ENCODE measurements around the gene CDH4.

GRCh38 chr20:61629602-61630390 is 377.7 kb downstream of the CDH4 start:
- TF ChIP-seq SUZ12 (IDR thresholded peaks at IDR 0.05; ENCODE audit: low read length) (no peak), EP300 (IDR thresholded peaks at IDR 0.05; ENCODE audit: borderline replicate concordance in 1 of 2, low read depth in 2 of 2, low read length in 2 of 2) (no peak), E2F6 (IDR thresholded peaks at IDR 0.05) (no peak)

Data from H1 (cell line).